GM12801 (cell line): Measurements from ENCODE around the gene GPR156.

Source experiments
- CTCF ChIP-seq: IDR thresholded peaks from one replicate; pipeline ENCODE4 v1.5.1; 2011; ENCODE audit warnings: control low read depth; ENCODE audit not compliant: insufficient read length; ENCODE audit errors: extremely low read depth

The GPR156 gene

GRCh38 chr3:120202363-120202762 lies 82.7 kb downstream of the GPR156 start:
- no peak for TF ChIP-seq CTCF

- TF ChIP-seq CTCF = no peak
Measured at GRCh38 chr3:120200493-120201235, 84.4 kb downstream of the GPR156 start.

- no peak for TF ChIP-seq CTCF
Measured at GRCh38 chr3:120198305-120198878, 86.6 kb downstream of the GPR156 start.

GRCh38 chr3:120196812-120197211 lies 88.2 kb downstream of the GPR156 start:
- no peak for TF ChIP-seq CTCF

GRCh38 chr3:120196333-120196732 lies 88.7 kb downstream of the GPR156 start:
- TF ChIP-seq CTCF = no peak

GRCh38 chr3:120193554-120193953 lies 91.5 kb downstream of the GPR156 start:
- no peak for TF ChIP-seq CTCF

- no peak for TF ChIP-seq CTCF
Measured at GRCh38 chr3:120192579-120192978, 92.4 kb downstream of the GPR156 start.
